SKM-1 treated with dmso at 0.1 percent for 144 hours (cell line): ENCODE results near the gene PTPRN2.

ENCODE experiments used
- DNase-seq: peaks from one replicate; lab custom pipeline; 2025; ENCODE audit not compliant: unreplicated experiment; lab: John Stamatoyannopoulos, UW

PTPRN2 gene

GRCh38 chr7:157656195-157656769, 931.3 kb downstream of the PTPRN2 start:
- DNase-seq, result no peak

DNA sequence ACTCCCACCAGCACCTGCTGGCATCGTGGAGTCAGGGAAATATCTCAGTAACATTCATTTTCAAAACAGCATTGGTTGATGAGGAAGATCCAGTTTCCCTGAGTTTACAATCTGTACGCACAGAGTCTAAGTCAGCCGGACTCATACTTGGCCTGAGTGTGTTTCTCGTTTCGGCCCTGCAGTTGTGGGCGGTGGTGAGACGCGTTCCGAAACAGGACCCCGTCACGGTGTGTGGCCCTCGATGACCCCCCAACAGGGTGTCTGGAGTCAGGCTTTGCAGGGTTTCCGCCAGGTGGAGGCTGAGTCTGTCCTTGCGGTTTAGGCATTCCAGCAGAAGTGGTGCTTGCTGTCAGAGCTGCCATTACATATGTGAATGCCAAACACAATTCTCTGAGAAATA, 933.3 kb downstream of the PTPRN2 start:
- DNase-seq, result no peak

GRCh38 chr7:157653827-157654207, 933.8 kb downstream of the PTPRN2 start:
- no peak for DNase-seq

GRCh38 chr7:157652954-157653826, 934.4 kb downstream of the PTPRN2 start:
- DNase-seq, result no peak

DNA sequence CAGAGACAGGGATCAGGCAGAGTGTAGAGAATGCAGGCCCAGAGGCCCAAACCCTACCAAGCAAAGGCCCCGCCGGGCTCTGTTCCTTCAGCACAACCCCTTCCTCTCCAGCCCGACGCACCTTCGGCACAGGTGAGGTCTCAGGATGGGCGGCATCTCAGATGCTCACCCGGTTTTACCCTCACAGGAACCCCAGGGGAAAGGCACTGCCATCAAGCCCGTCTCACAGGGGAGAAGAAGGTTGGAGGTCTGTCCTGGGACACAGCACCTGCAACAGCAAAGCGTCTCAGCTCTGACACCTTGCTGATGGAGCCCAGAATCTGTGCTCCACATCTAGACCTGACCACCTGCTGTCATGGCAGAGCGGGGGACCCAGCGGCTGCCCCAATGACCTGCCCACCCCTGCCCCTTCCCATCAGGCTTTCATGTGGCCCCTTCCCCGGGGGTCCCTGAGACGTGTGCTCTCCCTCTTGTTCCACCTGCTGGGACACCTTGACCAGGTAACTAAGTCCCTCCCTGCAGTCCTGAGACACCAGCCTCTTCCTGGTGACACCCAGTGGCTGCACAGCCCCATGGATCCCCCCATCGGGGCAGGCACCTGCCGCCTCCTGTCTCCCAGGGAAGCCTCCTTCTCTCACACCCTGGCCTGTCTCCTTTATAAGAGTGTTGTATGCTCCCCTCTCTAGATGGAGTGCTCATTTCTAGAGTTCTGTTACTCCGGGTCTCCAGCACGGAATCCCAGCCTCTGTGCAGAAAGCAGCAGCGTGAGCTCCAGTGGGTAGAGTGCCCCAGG, 935.3 kb downstream of the PTPRN2 start:
- no peak for DNase-seq

GRCh38 chr7:157651366-157652160, 936.1 kb downstream of the PTPRN2 start:
- DNase-seq, result no peak

- DNase-seq, result no peak
These were observed 936.8 kb downstream of the PTPRN2 start for GRCh38 chr7:157650801-157651200.

DNA sequence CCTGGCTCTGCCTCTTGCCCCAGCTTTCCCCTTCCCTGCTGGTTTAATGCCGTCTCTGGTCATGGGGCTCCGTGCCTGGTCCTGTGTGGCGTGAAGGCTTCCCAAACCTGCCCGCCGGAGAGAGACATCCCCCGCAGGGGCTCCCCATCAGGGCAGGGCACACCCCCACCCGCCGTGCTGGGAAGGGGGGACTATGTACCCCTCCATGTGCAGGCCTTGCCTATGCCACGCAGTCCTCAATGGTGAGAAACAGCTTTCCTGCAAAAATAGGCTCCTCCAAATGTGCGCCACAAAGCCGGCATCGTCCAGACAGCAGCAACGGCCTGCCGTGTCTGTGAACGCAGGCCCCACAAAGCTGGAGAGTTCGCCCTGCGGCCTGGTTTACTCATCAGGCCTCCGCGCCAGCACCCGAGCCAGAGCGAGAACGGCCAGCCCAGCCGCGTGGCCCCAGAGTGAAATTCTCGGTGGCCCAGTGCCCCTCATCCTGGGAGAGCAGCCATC, 937.4 kb downstream of the PTPRN2 start:
- no peak for DNase-seq

- DNase-seq, result no peak
These were observed 941.1 kb downstream of the PTPRN2 start for GRCh38 chr7:157646551-157646950.

- DNase-seq, result no peak
These were observed 942.1 kb downstream of the PTPRN2 start for GRCh38 chr7:157645539-157645938.

DNA sequence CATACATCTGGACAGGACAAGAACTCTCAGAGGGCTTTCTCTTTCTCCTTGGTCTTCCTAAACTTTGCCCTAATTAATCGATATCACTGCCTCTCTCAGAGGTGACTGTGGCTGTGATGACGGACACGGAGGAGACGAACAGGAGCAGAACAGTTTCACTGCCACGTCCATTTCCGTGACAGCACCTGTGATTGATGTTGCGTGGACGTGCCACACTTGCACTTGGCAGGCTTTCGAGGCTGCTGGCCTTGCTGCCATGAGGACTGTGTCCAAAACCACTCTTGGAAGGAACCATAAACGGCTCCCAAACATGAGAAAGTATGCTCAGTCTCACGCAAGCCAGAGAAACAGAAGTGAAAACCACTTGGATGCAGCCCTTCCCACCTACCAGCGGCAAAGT, 942.7 kb downstream of the PTPRN2 start:
- DNase-seq, result no peak

GRCh38 chr7:157643525-157643970, 944.1 kb downstream of the PTPRN2 start:
- DNase-seq, result no peak

GRCh38 chr7:157641866-157642265, 945.8 kb downstream of the PTPRN2 start:
- no peak for DNase-seq

DNA sequence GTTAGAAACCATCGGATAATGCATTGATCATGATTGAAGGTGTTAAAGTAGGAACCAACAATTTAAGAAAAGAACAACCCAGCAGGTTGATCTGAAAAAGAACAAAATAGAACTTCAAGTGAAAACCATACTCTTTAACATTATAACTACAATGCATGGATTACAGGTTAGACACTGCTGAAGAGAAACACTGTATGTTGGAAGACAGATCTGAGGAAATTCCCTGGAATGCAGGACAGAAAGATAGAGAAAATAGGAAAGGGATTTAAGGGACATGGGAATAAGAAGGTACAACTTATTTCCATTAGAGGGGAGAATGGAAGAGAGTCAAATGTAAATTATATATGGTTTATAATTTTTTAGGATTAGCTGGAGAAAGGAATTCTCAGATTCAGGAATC, 947.5 kb downstream of the PTPRN2 start:
- no peak for DNase-seq

- DNase-seq, result no peak
These were observed 949.1 kb downstream of the PTPRN2 start for GRCh38 chr7:157638563-157638962.

DNA sequence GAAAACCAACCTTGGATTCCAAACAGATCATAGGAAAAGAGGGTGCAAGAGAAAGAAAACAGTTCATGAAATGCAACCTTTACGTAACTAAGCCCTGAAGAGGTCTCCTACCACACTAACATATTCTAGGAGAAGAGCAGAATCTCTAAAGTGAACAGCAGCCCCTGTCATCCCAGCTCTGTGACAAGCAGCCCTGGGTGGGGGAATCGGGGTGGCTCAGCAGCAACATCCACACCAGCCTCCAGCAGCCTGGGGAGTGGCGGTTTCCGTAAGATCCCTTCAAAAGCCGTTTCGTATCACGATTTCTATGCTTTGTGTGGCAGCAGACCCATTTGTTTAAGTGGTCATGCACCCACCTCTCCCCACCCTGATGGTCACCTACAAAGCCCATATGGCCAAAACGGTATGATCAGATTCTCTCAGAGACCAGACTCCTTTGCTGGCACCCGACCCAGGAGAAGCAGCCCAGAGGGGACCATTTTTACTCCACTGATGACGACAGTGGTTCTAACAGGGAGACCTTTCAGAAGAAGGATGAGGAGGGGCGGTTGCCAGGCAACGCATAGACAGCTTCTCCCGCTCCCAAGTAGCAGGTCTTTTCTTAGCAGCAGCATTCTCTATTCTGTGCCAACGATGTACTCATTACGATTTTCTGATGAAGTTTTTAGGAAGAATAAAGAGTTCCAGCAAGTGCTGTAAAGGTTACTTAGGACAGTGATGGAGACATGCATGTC, 950.2 kb downstream of the PTPRN2 start:
- DNase-seq, result no peak

GRCh38 chr7:157635669-157636068, 952.0 kb downstream of the PTPRN2 start:
- DNase-seq, result no peak

- DNase-seq, result no peak
These were observed 952.5 kb downstream of the PTPRN2 start for GRCh38 chr7:157635148-157635500.

- no peak for DNase-seq
These were observed 953.0 kb downstream of the PTPRN2 start for GRCh38 chr7:157634401-157635147.
